GM18907 (cell line): ENCODE measurements around the gene CDCA5.

ENCODE experiments used
- ATAC-seq: cut with Tn5 transposase; IDR thresholded peaks from one replicate; pipeline ENCODE4 v1.9.1; 2021; ENCODE audit warnings: mild to moderate bottlenecking, moderate library complexity; ENCODE audit not compliant: unreplicated experiment

Gene CDCA5

DNA sequence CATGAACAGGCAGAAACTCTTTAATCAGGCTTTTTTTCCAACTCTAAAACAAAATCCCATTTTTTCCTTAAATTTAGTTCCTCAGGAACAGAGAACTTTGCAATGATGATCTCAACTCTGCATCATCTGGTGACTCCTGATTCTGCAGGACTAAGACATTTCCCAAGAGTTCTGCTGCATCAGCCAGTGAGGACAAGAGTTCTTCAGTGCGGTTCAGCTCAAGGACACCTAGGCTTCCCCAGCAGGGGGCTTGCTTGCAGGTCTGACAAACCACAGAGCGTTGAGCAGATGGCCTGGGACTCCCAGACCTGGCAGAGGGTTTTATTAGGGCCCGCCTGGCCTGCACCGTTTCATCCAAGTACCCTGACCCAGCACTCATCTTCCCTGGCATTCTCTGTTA, 6.4 kb downstream of the CDCA5 start:
- ATAC-seq: no peak

DNA sequence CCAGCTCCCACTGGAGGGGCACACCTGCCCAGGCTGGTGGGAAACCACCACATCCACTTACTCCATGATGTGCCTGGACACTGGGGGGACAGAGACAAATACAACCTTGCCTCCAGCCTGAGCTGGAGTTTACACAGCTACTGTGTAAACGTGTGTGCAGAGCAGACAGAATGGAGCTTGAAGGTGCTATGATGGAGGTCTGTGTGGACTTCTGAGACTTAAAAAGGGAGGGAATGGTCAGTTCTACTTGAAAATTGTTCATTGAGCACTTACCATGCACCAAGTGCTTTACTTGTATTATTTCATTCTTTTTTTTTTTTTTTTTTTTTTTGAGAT, 11.2 kb downstream of the CDCA5 start:
- no peak for ATAC-seq

DNA sequence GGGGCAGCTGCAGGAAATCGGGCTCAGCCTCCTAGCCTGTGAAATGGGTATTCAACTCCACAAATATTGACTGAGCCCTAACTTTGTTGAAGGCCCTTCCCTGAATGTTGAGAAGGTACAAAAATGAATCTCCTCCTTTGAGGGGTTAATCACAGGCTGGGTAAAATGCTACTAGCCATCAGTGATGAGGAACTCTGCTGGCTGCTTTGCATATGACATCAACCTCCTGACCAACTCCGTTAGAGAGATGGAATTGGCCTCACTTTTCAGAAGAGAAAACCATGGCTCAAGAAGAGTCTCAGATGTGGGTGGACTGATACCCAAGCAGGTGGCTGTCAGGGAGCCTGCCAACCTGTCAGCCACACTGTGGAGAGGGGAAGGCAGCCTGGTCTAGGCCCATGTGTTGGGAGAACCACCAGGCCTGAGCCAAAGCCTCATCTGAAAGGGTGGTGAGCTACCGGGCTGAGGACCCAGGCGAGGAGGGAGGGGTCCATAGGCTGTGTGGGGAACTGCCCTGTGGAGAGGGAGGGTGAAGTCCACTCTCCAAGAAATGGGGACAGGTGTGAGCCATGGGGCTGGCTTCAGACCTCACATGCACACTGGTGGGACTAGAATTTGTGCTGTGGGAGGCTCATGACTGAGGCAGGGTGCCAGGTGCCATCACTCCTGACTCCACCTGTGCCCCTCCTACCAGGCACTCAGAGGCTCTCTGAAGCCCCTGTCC, 11.8 kb downstream of the CDCA5 start:
- no peak for ATAC-seq

DNA sequence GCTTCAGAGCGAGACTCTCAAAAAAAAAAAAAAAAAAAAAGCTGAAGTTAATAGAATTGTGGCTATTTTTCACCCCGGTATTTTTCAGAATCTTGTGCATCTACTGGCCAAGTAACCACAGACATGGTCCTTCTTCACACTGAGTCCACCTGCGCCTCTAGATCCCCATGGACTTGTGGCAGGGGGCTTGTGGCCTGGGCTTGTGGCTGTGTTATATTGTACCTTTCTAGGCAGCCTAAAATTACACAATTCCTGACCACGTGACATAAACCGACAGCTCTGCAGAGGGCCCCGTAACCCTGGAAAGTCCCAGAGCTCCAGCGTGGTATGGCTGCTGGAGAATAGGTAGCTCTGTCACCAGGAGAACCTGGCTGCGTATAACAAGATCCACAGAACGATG, 14.6 kb downstream of the CDCA5 start:
- no peak for ATAC-seq

DNA sequence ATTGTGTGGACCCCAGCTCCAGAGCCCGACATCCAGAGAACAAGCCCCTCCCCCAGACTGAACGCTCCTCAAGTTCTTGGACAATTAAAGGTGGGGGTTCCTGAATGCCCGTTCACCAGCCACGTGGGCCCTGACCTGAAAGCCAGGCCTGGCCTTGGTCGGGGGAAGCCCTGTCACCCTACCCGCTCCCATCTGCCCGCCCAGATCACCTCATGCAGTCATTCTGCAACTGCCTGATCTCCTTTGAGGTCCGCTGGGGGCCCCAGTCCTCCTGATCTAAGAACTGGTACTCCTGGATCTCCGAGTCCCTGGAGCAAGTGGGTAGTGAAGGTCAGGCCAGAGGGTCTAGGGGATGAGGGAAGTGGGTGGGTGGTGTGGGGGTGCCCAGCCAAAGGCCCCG, 16.4 kb downstream of the CDCA5 start:
- ATAC-seq: no peak

DNA sequence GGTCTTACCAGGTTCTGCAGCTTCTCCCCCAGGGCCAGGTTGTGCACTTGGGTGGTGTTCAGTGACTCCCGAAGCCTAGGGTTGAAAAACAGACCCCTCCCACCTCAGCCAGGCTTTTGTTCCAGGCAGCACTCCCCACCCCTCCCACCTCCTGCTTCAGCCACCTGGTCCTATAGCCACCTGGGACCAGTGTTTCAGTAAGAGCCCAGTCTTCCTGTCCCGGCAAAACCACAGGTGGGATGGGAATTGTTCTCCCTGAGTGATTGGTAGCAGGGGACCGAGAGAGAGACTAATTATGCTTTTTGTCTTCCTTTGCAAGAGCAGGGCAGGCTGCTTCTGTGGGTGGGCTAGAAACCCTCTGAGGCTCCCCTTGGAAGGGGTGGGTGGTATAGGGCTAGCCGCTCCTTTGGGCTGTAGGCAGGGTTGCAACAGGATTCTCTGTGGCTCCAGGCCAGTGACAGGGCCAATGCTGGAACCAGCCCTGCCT, 17.0 kb downstream of the CDCA5 start:
- no peak for ATAC-seq

DNA sequence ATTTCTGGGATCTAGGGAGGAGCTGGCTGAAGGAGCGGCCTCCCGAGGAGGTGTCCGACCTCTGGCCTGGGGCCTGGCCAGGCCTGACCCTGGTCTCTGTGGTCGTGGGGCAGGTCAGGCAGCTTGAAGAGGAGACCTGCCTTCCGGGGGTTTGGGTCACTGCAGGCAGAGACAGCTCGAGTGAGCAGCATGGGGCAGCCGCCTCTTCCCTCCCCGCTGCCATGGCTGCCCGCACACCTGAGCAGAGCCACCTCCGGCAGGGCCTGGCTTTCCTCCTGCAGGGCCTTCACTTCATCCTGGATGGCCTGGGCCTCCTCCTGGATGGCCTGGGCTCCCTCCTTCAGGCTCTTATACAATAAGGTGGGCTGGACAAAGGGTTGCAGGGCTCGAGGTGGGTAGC, 17.5 kb downstream of the CDCA5 start:
- no peak for ATAC-seq

DNA sequence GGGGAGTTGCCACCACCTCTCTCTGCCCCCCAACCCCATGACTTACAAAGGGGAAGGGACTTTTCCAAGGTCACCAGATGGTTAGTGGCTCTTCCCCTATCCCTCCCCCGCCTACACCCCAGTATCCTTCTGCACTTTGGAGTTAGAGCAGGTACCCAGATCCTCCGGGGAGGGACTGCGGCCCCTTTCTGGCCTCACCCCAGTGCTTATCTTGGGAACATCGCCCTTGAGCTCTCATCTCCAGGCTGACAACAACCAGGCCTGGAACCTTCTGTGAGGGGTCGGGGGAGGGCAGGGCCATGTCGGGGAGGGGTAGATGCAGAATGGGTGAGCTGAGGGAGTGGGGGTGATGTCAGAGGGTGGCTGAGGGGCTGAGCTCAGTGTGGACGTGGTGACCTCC, 18.0 kb downstream of the CDCA5 start:
- ATAC-seq: no peak

DNA sequence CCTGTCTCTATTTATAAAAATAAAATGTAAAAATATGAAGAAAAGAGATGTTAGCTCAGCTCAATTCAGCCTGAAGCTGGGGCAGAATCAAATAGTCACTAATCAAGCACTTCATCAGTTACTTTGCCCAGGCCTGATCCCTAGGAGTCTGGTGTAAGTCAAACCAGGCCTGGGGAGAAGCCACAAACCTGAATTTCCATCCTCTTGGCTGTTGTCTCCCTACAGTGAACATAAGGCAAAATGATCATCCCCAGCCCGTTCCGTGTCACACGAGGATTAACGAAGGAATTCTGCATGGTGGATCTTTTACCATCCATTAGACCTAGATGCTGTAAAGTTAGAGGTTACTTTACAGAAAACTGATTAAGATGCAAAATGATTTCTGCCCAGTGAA, 19.0 kb downstream of the CDCA5 start:
- no peak for ATAC-seq

DNA sequence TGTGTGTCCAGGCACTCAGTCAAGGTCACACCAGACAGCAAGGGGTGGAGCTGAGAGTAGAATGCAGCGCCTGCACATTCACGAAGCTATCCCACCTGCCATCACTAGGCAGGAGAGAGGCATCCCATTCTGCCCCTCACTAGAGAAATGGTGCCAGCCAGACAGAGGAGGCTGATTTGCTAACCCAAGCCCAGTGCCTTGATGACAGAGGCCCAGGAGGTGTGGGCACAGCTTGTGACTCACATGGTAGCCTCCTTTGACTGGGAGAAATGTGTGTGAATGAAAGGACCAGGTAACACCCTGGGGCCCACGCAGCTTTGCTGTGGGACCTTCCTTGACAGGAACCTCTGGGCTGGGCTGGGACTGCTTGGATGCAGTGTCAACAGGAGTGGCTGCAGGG, 20.3 kb downstream of the CDCA5 start:
- no peak for ATAC-seq

DNA sequence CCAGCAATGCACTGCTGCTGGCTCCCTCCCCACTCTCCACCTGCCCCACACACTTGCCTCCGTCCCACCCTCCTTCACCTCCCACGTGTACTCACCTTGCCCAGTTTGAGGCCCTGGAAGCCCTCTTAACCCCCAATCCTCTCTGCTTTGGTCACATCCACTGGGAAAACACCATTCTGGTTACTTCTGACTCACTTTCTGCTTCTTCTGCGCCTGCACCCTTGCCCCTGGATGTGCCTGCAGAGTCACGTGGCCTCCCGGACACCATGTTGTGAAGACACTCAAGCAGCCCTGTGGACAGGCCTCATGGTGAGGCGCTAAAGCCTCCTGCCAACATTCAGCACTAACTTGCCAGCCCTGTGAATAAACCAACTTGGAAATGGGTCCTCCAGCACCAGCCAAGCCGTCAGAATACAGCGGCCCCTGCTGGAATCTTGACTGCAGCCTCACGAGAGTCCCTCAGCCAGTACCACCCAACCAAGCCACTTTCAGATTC, 22.9 kb downstream of the CDCA5 start:
- no peak for ATAC-seq

DNA sequence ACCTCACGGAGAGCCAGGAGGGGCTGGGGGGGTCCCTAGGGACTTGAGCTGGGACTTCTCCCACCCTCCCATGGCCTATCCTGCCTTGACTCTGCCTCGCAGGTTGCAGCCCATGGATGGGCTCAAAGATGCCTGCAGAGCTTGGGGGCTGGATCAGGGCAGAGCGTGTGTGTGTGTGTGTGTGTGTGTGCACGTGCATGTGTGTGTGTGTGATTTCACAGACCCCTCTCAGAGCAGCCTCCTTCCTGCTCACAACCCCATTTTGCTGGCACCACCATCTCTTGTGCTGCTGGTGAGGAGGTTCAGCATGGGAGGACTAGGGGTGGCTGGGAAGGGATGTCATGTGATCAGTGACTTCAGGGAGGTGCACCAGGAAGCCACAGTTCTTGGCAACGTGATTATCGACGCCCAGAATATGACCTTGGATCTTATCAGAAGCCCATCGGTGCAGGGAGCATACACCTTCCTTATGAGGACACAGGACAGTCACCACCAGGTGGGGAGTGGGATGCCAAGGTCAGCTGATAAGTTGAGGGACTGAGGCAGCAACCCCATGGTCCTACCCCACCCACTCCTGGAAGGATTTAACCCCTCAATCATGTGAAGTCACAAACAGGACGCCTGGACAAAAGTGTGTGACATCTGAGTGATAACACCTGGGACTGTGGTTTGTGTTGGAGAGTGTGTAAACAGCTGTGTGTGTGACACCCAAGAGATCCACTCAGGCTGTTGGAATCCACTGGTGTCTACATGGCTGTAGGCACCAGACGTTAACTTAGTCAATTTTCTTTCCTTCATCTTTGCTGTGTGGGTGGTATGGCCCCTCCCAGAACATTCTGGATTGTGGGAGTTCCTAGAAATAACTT, 23.6 kb downstream of the CDCA5 start:
- ATAC-seq: no peak

DNA sequence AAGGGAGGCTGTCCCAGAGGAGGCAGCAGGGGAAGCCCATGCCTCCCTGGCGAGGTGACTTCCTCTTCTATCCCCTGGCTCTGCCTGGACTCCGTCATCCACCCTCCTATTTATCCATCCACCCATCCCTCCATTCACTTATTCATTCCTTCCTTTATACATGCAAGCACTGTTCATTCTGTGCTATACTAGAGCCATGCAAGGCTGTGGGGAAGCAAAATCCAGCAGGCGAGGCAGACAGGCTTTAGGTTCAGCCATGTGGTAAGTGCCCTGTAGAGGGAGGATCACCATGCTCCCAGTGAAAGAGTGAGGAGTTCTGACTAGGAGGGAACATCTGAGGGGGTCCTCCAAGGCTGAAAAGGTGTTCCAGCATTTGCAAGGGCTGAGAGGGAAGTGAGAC, 24.3 kb downstream of the CDCA5 start:
- no peak for ATAC-seq

DNA sequence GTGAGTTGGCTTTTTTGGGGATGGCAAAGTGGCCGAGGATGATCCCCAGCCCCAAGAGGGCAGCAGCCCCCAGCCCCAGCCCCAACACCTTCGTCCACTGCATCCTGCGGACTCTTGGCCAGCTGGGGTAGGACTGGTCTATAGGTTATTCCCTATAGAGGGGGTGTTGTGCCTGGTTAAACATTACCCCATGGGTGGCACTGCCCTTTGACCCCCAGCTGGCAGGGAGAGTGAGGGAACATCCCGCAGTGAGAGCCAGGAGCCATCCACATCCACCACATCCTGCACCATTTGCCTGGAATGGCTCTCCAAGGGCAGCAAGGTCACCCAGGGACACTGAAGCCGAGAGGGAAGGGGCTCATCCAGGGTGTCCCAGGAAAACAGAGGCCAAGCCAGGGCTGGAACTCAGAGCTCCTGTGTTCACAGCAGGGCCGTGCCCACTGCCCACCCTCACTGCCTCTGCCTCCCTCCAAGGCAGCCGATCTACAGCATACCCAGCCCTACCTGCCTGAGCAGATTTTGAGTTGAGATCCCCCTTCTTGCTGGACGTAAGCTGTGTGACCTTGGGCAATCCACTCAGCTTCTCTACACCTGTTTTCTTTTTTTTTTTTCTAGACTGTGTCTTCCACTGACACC, 25.3 kb downstream of the CDCA5 start, which contains the start of gene NAALADL1:
TSS of gene NAALADL1 (minus strand) at position 135 of the 636 bp plus-strand sequence. CDS start at position 103, 32 bp downstream.
- ATAC-seq: no peak

DNA sequence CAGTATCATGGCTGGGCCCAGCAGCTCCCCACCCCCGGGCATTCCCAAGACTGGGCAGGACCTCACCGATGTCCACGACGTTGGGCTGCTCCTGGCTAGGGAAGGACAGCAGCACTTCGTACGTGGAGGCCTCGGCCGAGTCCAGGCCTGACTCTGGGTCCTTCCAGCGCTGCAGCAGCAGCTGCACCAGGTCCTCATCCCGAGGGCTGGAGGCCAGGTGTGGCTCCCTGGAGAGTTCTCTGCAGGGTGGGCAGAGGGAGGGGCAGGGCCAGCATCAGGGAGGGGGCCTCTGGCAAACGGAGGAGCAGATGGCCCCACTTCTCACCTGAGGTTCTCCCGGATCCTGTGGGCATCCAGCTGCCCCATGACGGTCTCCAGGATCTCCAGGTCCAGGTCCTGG, 25.8 kb downstream of the CDCA5 start:
- no peak for ATAC-seq

DNA sequence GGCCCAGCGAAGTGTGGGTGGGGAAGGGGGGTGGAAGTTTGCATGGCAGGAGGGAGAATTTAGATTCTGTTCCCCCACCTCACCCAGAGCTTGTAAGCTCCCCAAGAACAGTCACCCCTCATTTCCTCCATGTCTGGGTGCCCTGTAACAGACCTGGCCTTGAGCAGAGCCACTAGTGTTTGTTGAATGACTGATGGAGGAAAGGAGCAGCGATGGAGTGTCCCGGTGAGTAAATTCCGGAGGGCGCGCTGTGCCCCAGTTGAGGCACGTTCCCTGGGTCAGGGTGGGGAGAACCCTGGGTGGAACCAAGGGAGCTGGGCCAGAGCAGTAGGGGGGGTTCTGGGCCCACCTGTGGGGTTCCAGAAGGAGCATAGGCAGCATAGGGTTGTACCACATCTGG, 26.3 kb downstream of the CDCA5 start:
- no peak for ATAC-seq

DNA sequence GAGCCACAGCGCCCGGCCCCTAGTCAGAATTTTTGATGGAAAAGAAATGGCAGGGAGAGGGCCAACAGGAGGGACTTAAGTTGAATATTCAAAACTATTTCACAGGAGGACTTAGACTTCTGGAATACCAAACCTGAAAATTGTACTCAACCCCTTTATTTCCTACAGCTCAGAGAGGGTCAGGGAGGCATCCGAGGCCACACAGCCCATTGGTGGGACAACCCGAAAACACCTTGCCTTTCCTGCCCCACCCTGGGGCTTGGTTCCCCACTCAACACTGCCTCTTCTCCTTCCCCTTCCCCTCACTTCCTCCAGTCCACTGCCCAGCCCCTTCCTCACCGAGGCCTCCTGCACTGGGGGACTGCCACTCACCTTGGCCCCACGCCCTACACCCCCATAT, 26.8 kb downstream of the CDCA5 start:
- ATAC-seq: no peak

DNA sequence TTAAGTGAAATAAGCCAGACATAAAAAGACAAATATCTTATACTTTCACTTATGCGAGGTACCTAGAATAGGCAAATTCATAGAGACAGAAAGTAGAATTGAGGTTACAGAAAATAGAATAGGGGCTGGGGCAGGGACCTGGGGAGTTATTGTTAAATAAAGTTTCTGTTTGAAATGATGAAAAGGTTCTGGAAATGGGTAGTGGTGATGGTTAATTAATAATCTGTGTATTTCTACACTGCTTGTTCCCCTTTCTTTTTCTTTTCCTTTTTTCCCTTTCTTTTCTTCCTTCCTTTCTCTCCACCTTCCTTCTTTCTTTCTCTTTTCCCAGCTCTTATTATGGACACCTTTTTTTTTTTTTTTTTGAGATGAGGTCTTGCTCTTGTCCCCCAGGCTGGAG, 28.3 kb downstream of the CDCA5 start:
- ATAC-seq: no peak

DNA sequence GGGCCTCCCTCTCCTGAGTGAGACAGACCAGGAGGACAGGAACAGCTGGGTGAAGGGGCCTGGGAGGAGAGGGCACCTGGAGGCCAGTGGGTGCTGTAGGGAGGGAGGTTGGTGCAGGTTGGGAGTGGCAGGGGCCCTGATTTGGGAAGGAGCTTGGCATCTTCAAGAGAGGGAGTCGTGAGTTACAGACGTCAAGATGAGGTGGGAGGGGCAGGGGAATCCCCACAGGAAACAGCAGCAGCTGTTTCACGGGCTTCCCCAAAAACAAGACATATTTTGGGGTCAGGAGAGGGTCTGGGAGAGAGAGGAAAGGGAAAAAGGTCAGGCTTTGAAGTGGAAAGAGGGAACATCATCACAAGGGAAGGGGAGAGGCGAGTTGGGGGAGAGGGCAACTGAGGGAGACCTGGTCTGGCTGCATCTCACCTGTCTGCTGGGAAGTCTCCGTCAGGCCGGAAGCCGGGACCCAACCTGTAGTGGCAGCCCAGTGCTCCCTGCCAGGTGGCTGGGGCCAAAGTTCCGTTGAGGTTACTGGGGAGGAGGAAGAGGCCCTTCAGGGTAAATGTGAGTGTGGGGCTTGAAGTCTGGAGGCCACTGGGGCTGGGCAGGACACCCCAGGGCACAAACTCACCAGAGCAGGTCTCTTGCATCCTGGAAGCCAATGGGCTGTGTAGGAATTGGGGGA, 29.9 kb downstream of the CDCA5 start:
- ATAC-seq: no peak

DNA sequence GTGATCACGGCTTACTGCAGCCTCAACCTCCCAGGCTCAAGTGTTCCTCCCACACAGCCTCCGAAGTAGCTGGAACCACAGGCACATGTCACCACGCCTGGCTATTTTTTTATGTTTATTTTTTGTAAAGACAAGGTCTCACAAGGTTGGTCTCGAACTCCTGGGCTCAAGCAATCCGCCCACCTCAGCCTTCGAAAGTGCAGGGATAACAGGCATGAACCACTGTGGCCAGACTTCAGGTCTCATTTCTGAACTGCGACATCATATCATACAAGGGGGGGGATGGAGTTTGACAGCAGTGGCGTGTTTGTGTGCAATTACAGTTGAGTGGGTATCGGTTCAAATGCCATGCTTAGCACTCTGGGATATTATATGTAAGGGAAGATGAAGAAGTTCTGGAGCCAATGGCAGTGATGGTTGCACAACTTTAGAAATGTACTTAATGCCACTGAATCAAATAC, 32.4 kb downstream of the CDCA5 start:
- no peak for ATAC-seq
